Activated CD4-positive, alpha-beta T cell treated with anti-CD3 and anti-CD28 coated beads for 4 hours (primary cell): ENCODE data around the gene CBFA2T3.

ENCODE experiments used
- DNase-seq, 2 donors: peaks; one replicate each; pipeline ENCODE4 v3.0.0-alpha.2; 2020

Gene CBFA2T3

DNA sequence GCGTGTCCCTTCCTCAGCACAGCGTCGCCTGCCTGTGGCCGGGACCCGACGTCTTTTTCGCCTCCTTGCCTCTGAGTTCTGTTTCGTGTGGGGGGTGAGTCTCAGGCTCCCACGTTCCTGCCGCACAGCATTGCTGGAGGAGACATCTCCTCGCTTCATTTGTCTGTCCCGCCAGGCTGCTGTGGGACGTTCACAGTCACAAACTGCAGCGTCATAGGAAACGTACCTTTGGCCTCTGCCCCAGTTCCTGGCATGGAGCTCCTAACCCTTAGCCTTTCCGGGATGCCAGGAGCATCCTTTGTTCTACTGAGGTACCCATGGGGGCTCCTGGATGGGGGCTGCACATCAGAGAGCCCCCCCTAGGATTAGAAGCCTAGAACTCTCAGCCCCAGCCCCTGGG is 18.2 kb upstream of the CBFA2T3 start:
- DNase-seq, result no peak

GRCh38 chr16:88994695-88995094 is 17.7 kb upstream of the CBFA2T3 start:
- no peak for DNase-seq

GRCh38 chr16:88993946-88994600 is 17.1 kb upstream of the CBFA2T3 start:
- DNase-seq, result no peak

DNA sequence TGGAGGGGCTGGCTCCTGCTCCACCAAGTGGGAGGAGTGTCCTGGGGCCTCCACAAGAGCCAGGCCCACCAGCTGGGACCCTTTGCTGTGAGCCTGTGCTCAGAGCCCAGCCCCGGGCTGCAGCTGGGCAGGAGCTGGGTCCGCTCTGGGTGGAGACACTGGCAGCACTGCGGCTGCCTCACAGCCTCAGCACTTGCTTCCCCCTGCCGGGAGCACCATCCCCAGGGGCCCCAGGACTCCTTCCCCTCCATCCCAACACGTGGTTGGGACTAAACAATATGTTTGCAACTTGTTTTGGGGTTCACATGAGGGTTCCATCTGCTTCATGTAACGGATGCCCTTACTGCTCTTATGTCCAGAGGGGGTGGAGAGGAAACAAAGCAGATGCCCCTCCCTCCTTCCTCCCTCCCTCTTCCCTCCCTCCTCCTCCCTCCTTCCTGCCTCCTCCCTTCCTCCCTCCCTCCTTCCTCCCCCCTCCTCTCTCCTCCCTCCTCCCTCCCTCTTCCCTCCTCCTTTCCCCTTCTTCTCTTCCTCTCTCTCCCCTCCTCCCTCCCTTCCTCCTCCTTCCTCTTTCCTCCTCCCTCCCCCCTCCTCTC is 16.3 kb upstream of the CBFA2T3 start:
- no peak for DNase-seq

GRCh38 chr16:88992351-88993165 is 15.6 kb upstream of the CBFA2T3 start:
- no peak for DNase-seq

DNA sequence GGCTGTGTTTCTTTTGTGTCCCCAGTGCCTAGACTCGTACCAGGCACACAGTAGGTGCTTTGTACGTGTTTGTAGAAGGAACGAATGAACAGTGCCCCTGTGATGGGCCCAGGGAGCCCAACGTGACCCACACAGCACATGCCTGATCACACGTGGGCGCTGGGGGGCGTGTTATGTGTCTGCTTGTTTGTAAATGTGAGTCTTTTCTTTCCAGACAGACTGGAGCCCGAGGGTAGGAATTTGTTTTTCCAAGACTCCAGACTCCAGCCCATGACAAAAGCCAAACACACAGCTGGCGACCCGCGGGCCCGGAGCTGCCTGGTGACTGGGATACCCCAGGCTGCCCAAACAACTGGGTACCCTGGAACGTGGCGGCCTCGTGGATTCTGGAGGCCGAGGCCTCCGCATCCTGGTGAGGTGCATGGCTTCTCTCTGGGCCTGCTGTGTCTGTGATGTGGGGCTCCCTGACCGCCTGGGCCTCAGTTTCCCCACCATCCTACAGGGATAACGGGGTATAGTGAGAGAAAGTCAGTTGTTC is 14.9 kb upstream of the CBFA2T3 start:
- DNase-seq, result no peak

DNA sequence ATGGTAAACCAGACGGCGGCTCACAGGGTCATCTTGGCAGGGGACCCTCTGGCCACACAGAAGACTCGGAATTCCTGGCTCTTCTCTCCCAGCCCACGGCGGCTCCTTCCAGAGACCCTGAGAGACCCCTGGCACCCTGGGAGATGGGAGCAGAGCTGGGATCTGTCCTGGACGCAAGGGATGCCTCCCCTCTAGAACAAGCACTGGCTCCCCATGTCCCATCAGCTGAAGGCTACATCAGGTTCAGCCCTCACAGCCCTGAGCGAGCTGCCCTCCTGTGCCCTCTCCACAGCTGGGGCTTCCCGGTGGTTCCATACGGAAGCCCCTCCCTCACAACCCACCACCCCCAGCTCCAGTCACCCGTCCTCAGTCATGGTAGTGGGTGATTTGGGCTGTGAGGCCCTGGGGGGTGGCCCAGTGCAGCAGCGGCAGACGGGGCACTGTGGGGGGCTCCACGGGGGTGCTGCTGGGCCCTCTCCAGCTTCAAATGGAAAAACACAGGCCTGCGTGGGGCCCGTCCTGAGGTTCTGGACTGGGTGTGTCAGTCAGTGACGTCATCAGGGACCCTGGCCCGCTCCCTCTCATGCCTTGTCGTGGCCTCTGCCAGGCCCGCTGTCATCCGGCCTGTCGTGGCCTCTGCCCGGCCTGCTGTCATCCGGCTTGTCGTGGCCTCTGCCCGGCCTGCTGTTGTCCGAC is 13.0 kb upstream of the CBFA2T3 start:
- DNase-seq, result no peak

- no peak for DNase-seq
These were observed 12.2 kb upstream of the CBFA2T3 start for GRCh38 chr16:88988980-88989811.

GRCh38 chr16:88985521-88985920 is 8.5 kb upstream of the CBFA2T3 start:
- DNase-seq, result no peak

DNA sequence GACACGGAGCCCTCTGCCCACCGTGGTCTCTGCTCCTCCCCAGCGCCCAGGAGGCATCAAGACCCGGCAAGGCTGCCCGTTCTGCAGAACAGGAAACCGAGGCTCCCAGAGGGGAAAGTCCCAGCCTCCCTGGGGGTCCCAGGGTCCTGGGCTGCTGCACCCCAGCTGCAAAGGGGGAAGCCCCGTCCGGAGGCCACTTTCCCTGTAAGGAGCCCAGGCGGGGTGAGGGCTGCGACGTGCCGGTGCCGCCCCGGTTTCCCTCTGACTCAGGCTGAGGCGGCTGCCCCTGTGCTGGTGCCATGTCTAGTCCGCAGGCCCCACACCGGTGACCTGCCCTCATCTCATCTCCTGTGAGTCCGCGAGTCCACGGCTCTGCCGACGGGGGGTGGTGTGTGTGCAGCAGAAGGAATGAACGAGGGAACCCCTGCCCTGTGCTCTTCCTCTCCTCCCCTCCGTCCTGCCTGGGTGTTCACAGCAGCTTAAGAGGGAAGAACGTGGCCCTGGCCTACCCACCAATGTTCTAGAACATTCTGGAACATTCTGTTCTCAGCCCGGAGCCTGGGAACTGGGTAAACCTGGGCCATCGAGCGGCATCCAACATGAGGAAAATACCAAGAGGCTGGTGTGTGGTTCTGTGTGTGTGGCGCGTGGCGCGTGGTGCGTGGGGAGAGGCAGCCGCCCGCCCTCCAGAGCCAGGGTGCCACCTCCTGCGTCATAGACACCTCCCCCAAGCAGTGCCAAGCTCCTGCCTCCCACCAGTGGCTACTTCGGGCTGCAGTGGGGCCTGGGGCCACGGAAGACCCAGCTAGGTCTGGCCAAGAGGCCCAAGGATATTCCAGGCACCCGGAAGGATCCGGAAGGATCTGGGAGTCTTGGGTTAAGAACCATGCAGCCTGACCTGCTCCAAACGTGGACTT is 7.0 kb upstream of the CBFA2T3 start:
- no peak for DNase-seq

DNA sequence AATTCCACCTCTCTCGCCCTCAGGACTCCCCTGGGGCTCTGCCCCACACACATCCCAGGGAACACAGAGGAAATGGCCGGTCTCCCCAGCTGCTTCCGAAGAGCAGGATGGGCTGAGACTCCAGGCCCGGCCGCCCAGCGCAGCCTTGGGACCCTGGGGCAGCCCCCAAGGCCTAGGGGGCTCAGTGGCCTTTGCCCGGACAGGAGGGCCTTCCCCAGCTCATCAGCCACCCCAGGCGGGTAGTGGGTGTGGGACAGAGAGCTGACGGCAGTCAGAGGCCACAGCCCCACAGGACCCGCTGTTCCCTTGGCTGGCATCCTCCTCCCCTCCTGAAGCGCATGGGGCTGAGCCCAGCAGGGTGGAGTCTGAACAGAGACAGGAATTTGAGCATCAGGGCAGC is 6.2 kb upstream of the CBFA2T3 start:
- DNase-seq, result no peak

GRCh38 chr16:88982286-88983084 is 5.5 kb upstream of the CBFA2T3 start:
- DNase-seq, result no peak

- DNase-seq, result no peak
These were observed 2.5 kb upstream of the CBFA2T3 start for GRCh38 chr16:88979353-88980015.

DNA sequence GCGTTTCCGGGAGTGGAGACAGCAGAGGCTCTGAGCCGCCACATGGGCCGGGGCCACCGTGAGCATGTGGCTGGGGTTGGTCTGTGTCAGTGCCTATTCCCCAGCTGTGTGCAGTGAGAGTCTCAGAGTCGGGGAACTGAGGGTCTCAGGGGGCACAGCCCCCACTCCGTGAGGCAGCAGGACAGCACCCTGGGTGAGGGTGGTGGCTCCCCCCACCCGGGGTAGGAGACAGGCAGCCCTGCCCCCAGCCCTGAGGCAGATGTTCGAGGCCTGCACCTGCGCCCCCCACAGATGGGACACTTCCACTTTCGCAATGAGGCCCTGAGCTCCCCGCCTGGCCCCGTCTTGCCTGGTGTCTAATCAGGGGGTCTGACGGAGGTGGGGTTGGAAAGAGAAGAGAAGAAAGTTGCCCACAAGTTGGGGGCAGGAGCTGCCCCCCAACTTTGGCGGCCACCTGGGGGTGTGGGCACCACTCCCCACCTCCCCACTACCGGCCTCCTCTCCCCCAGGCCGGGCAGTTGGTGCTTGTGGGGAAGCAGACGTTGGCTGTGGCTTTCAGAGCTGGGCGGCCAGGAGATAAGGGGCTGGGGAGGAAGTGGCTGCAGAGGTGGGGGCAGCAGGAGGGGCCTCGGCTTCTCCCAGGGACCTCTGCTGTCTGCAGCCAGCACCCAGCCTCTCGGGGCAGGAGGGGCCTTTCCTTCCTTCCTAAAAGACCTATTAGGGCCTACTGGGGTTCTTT is 1.8 kb upstream of the CBFA2T3 start:
- DNase-seq, result no peak

- no peak for DNase-seq
These were observed 1.0 kb upstream of the CBFA2T3 start for GRCh38 chr16:88977812-88978607.

DNA sequence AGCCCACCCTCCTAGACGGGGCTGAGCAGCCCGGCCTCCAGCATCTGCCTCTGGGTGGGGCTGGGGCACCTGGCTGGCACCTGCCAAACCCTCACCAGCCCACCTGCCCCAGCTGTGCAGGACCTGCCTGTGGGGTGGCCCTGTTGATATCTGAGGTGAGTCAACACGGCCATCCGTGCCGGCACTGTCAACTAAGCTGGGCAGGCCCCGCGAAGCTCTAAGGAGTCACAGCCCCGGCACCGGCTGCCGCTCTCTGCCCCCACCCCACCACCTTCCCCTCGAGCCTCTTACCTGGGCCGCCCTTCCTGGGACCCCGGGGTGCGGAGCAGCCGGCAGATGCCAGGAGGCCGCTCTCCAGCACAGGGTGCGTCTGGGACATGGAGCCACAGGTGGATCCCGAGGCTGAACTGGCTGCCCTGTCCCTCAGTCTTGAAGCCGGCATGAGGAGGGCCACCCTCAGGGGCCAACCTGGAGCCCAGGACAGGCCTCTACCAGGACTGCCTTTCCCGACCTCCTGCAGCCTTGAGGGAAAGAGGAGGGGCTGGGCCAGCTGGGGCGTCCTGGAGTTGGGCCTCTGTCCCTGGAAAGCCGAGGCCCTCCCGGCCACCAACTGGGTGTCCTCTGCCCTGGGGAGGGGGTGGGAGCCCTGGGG is 515 bp downstream of the CBFA2T3 start:
- no peak for DNase-seq

GRCh38 chr16:88975511-88976061 is 1.4 kb downstream of the CBFA2T3 start:
- DNase-seq, result no peak
